Measurements from ENCODE around the gene F7.
A peak's percentile ranks its signal among the peaks of the same experiment; 100 is the strongest.

F7 gene

DNA sequence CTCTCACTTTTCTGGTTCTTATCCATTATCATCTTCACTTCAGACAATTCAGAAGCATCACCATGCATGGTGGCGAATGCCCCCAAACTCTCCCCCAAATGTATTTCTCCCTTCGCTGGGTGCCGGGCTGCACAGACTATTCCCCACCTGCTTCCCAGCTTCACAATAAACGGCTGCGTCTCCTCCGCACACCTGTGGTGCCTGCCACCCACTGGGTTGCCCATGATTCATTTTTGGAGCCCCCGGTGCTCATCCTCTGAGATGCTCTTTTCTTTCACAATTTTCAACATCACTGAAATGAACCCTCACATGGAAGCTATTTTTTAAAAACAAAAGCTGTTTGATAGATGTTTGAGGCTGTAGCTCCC lies 14.2 kb downstream of the F7 start:
- DNase-seq, result no peak

DNA sequence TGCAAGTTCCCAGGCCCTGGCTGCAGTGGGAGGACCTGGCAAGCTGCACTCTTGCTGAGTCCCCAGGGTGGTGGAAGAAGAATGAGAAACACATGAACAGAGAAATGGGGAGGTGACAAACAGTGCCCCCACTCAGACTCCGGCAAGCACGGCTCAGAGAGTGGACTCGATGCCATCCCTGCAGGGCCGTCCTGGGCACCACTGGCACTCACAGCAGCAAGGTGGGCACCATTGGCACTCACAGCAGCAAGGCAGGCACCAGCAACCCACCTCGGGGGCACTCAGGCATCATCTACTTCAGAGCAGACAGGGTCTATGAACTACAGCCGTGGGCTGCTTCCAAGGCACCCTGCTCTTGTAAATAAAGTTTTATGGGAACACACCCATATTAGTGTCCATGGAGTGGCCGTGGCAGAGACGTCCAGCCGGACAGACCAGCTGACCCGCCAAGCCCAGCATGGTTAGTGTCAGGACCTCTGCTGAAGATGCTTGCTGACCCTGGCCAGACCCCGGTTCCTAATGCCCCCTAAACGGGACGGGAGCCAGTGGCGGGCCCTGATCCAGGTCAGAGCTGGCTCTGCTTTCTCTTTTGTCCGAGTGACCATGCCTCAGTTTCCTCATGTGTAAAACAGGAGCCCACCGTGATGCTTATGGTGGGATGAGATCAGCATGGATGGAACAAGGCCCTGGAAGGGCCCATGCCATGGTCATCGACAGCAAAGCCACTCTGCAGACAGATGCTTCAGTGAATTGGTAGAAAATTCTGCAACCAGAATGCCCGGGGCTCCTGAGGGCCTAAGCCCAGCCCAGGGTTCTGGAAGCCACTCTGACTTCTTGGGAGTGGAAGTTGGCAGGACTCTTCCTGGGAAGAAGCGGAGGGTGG lies 14.9 kb downstream of the F7 start:
- DNase-seq, result no peak

GRCh38 chr13:113121183-113121927 lies 15.8 kb downstream of the F7 start:
- DNase-seq, result no peak

DNA sequence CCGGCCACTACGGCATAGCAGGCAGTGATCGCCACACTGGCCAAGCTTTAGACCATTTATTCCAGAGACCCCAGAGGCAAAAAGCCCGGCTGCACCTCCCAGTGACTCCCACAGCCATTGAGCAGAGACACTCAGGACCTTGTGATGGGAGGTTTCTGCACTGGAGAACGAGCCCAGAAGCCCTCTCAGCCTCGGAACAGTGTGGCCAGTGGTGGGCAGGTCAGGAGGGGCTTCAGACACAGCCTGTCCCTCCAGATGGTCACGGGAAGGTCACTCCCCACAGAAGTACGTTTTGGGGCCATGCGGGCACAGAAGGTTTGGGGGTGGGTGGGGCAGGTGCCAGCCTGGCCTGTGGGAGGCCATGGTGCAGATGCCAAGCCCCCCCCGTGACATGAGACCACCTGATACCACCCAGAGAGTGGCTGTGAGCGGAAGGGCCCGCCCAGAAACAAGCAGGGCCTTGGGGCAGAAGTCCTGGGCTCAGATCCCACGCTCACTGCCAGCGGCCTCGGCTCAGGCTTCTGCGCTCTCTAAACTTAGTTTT lies 16.4 kb downstream of the F7 start:
- DNase-seq, result no peak

- no peak for DNase-seq
These were observed 17.1 kb downstream of the F7 start, which contains the start of gene F10 for GRCh38 chr13:113122550-113123225. Gene F10 (plus strand): TSS chr13:113122799. CDS start chr13:113122856, 57 bp downstream.

- DNase-seq, result peak; percentile 21
These were observed 17.9 kb downstream of the F7 start for GRCh38 chr13:113123226-113124201.

DNA sequence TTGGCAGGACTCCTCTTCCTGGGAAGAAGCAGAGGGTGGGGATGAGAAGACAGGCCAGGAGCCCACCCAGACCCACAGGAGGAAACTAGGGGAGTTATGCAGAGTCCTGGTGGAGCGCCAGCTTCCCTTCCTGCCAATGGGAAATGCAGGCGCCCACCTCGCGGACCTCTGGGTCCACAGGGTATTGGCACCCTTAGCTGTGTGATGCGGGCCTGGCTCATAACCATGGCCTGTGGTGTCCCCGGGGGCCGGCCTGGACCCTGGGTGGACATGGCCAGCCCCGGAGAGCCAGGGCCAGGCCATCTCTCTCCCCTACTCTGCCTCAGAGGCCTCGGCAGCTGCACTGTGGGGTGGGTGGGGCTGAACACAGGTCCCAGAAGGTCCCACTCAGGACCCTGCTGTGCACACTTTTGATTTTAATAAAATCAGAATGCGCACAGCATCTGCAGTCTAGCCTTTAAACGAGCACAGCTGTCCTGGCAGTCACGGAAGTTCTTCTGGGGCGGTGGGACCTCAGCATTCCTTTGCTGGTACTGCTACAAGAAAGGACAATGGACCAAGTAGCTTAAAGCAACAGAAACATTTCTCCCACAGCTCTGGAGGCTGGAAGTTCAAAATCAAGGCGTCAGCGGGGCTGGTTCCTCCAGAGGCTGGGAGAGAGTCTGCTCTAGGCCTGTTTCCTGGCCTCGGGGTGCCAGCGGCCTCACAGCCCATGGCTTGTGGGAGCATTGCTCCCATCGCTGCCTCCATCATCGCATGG lies 18.8 kb downstream of the F7 start:
- DNase-seq, result no peak

GRCh38 chr13:113125506-113126264 lies 20.1 kb downstream of the F7 start:
- DNase-seq, result no peak

DNA sequence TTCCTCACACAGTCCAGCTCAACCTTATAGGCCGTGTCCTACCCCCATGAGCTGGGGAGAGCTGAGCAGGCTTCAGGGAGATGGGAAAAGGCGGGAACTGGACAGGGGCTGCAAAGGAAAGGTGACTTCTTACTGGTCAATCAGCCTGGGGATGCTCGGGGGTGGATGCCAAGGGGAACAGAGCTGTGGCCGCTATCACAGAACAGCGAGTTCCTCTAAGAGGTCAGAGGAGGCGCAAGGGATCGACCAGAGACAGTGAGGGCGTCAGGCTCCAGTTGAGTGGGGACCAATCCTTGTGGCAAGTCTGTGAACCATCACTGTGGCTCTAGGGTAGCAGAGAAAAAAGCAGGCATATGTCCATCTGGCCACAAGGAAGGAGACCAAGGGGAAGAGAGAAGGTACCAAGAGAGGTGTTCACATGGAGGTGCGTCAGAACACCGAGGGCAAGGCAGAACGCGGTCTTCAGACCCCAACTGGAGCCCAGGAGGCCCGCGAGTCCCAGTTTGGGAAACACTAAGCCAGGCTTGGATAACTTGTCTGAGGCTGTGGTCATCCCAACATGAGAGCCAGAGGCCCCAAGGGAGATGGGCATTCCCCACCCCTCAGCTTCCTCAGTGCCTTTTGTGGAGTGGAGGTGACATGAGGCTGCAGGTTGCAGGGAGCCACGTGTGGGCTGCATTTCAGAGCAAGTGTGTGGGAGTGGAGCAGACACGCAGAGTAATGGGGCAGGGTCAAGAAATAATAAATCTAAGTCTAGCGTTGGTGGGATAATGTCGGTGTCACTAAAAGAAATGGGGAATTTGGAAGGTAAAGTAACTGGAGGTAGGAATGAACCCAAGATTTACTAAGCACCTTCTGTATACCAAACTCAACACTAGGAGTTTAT lies 20.9 kb downstream of the F7 start:
- no peak for DNase-seq

DNA sequence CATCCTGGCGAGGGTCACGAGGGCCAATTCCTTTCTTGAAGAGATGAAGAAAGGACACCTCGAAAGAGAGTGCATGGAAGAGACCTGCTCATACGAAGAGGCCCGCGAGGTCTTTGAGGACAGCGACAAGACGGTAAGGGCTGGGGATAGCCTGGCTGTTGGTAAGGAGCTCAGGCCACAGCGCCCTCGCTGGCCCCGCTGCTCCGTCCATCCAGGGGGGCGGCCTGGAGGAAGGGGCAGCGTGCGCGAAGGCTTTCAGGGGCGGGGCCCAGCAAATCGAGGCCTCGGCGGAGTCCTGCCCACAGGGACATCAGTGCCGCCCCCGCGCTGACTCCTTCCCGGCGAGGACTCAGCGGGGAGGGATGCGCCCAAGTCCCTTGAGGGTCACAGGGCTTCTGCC lies 23.9 kb downstream of the F7 start:
- DNase-seq, result no peak

DNA sequence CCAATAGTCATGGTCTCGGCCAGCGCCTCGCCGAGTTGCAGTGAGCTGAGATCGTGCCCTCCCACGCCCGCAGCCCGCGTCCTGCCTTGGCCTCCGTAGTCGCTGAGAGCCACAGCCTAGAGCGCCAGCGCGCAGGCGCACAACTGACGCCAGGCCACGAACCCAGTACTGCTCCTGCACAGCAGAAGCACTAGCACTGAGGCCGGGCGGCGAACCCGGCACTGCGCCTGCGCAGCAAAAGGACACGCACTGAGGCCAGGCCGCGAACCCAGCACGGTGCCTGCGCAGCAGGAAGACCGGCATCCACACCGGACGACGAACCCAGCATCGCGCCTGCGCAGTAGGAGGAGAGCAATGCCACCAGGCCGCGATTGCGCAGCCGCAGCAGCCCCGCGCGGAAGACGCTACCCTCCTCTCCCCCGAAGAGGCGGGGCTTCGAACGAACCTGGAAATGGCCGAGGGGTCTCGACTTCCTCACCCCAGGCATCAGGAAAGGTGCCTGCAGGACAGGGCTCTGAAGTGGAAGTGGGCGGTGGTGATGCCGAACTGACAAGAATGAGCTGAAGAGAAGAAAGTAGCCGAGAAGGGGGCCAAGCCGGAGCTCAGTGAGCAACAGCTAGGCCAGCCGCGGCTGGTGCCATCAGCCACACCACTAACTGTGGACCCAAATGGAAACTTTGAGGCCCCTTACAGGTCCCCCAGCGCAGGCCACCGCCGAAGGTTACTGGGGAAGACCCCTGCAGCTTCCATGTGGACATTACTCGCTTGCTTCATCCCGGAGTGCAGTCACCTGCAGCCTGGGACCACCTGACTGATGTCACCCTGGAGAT lies 24.5 kb downstream of the F7 start:
- DNase-seq, result no peak

- DNase-seq, result no peak
These were observed 29.7 kb downstream of the F7 start for GRCh38 chr13:113135281-113135760.

DNA sequence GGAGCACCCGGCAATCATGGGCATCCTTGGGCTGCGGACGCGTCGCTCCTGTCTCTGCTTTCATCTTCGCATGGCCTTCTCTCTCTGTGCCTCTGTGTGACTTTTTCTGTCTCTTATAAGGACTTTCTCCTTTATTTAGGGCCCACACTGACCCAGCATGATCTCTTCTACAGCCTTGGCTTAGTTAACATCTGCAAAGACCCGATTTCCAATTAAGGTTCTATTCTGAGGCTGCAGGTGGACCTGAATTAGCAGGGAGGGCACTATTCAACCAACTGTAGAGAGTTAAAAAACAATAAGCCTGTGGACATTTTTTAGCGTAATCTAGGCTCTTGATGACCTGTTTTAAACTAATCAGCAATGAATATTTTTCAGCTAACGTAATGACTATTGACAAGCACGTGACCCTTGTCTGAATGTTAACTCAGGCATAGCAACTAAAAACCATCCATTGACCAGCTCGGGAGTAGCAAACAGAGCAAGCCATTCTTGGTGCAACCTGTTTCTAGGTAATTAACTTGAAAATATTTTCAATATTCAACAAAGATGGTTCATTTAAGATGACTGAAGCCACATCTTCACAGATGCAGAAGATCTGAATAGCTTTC lies 32.2 kb downstream of the F7 start:
- DNase-seq, result no peak

GRCh38 chr13:113138792-113139551 lies 33.4 kb downstream of the F7 start:
- DNase-seq, result peak; percentile 60

- DNase-seq, result no peak
These were observed 34.0 kb downstream of the F7 start for GRCh38 chr13:113139577-113139976.

- DNase-seq, result no peak
These were observed 35.3 kb downstream of the F7 start for GRCh38 chr13:113140677-113141600.
